ENCODE data around the gene DNAH8.
A peak's percentile ranks its signal among the peaks of the same experiment; 100 is the strongest.
"Not testable (repeated sequence)": the region's sequence is repeated elsewhere in the genome, so short reads cannot be mapped to it uniquely, and the experiment has no call there.

DNAH8 gene

DNA sequence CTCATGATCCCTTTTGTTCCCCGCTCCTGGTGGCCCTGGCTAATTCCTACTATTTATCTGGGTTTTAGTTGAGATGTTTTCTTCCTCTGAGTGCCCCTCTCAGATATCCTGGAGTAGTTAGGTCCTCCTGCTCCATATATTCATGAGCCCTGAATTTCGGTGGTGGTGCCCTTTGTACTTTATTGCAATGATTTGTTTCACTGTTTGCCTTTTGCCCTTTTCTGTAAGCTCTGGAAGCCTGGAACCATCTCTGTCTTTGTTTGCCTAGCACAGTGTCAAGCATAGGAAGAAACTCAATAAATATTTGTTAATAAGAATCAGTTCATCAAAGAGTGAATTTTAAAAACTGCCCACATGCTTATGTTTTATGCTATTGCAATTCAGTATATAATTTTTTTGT is 144.9 kb downstream of the DNAH8 start:
- DNase-seq = no peak
- intact Hi-C loops (cut with DNase I) = no loop called here

DNA sequence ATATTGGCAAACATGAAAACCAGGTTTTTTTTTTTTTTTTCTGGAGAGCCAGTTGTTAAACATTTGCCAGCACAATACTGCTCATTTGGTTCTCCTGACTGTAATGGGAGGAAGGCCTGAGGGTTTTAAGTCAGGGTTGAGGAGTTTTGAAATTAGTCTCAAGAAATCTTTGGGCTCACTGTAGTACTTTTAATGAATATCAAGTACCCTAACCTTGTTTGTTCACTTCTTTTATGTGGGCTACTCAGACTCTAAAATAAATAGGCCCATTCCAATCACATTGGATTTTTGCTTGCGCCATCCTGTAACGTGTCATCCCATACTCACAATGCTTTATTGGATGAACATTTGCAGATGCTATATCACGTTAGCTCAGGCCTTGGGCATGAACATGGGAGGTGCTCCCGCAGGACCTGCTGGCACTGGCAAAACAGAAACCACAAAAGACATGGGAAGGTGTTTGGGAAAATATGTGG is 146.9 kb downstream of the DNAH8 start:
- intact Hi-C loops (cut with DNase I) = no loop called here
- no peak for DNase-seq

- DNase-seq = no peak
- intact Hi-C loops (cut with DNase I) = no loop called here
Observed at GRCh38 chr6:38865521-38866174, 150.5 kb downstream of the DNAH8 start.

- intact Hi-C loops (cut with DNase I) = no loop called here
- no peak for DNase-seq
Observed at GRCh38 chr6:38867726-38868125, 152.6 kb downstream of the DNAH8 start.

GRCh38 chr6:38871741-38872568 is 156.8 kb downstream of the DNAH8 start:
- DNase-seq = peak in 41 of 42 donors; percentile 4 to 84 (median 58)
- intact Hi-C loops (cut with DNase I) = loop anchor here (5.0 kb wide), 1 partner anchor 430 kb away; no protein-coding TSS in a partner anchor

GRCh38 chr6:38873001-38873400 is 157.9 kb downstream of the DNAH8 start:
- no peak for DNase-seq
- intact Hi-C loops (cut with DNase I) = loop anchor here (5.0 kb wide), 1 partner anchor 429 kb away; no protein-coding TSS in a partner anchor

DNA sequence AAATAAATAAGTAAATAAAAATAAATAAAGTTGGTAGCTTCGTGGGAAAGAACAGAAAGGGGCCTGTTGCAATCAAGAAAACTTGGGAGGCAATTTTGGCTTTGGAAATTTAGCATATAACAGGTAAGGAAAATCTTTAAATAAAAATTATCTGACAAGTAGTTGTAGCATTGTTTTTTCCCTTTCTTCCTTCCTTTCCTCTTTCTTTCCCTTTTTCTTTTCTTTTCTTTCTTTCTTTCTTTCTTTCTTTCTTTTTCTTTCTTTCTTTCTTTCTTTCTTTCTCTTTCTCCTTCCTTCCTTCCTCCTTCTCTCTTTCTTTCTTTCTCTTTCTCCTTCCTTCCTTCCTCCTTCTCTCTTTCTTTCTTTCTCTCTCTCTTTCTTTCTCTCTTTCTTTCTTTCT is 158.7 kb downstream of the DNAH8 start:
- not testable (repeated sequence) for DNase-seq
- intact Hi-C loops (cut with DNase I) = loop anchor here (5.0 kb wide), 1 partner anchor 428 kb away; no protein-coding TSS in a partner anchor

- intact Hi-C loops (cut with DNase I) = no loop called here
- DNase-seq = peak in 41 of 42 donors; percentile 2 to 70 (median 34)
Observed at GRCh38 chr6:38876475-38876874, 161.4 kb downstream of the DNAH8 start.

- intact Hi-C loops (cut with DNase I) = no loop called here
- no peak for DNase-seq
Observed at GRCh38 chr6:38877721-38878120, 162.6 kb downstream of the DNAH8 start.

DNA sequence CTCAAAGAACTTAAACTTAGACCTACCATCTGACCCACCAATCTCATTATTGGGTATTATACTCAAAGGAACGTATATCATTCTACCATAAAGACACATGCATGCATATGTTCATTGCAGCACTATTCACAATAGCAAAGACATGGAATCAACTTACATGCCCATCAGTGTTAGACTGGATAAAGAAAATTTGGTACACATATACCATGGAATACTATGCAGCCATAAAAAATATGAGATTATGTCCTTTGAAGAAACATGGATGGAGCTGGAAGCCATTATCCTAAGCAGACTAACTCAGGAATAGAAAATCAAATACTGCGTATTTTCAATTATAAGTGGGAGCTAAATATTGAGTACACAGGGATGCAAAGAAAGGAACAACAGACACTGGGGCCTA is 167.0 kb downstream of the DNAH8 start:
- DNase-seq = no peak
- intact Hi-C loops (cut with DNase I) = no loop called here

GRCh38 chr6:38897507-38897906 is 182.4 kb downstream of the DNAH8 start:
- intact Hi-C loops (cut with DNase I) = no loop called here
- DNase-seq = no peak

GRCh38 chr6:38901802-38902522 is 186.9 kb downstream of the DNAH8 start:
- DNase-seq = no peak
- intact Hi-C loops (cut with DNase I) = no loop called here

DNA sequence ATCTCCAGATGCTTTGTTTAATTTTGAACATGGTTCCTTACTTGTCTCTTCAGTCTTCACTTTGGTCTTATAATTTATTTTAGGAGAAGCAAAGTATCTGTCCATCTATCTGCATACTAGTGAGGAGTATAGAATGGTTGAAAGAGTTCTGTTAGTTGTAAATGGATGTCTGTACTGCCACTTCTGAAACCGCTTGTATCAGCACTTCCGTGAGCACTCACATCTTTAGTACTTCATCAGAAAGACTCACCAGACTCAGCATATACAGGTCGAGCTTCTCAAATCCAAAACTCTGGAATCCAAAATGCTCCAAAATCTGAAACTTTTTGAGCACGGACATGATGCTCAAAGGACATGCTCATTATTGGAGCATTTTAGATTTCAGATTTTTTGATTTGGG is 191.5 kb downstream of the DNAH8 start:
- no peak for DNase-seq
- intact Hi-C loops (cut with DNase I) = no loop called here

- intact Hi-C loops (cut with DNase I) = no loop called here
- DNase-seq = no peak
Observed at GRCh38 chr6:38907264-38907663, 192.2 kb downstream of the DNAH8 start.

- DNase-seq = no peak
- intact Hi-C loops (cut with DNase I) = no loop called here
Observed at GRCh38 chr6:38909015-38909730, 194.1 kb downstream of the DNAH8 start.

DNA sequence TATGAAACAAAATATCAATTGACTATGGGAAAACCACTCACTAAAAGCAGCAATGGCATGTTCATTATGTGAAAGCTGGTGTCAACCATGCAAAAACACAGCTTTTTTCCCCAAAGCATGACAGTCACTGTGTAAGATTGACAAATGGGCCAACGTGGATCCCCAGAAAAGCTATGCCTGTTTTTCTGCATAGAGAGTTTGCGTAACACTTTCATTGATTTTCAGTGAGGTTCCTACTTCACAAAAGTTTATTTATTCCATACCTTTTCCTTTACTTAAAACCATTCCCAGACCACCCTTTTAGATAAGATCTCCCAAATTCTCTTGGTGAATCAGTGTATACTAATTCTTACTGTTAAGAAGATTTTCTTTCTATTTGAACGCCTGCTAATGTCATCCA is 195.1 kb downstream of the DNAH8 start:
- intact Hi-C loops (cut with DNase I) = no loop called here

DNA sequence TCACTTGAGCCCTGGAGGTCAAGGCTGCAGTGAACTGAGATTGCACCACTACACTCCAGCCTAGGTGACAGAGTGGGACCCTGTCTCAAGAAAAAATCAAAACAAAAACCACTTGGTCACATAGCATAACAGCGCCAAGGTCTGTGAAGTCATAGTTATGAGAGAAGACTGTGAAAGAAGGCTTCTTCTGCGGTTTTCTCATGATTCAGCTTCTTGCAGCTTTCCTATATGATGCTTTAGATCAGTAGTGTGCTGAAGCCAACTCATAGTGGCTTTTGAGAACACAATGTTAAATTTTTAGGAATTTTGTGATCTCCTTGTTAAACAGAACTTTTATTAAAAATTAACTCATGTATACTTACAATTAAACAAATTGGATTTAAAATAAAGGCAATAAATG is 197.3 kb downstream of the DNAH8 start:
- DNase-seq = no peak
- intact Hi-C loops (cut with DNase I) = no loop called here

More for the DNA sequence above, 195.1 kb downstream of the DNAH8 start:
- DNase-seq = no peak

DNA sequence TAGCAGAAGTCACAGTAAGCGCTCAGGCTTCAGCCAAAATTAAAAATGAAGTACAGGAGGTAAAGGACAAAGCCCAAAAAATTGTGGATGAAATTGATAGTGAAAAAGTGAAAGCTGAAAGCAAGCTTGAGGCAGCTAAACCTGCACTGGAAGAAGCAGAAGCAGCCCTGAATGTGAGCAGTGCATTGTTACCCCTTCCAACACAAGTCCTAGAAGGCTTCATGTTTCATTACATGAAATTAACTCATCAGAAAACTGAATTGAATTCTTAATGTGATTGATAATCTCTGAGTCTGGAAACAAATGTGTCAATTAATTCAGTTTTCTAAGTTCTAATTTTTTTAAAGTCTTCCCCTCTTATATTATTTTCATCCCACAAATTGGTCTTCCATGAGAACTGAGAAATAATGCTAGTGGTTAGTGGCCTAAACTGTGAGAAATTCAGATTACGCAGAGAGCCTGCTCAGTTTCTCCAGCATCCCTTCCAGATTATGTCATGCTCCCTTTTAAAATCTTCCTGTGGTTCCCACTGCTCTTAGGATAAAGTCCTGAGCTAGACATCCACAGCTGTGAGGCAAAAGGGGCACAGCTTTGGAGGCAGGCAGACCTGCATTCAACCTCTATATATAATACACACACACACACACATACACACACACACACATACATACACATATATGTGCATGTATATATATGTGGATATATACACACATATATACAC is 200.3 kb downstream of the DNAH8 start:
- intact Hi-C loops (cut with DNase I) = no loop called here
- no peak for DNase-seq
